Islet precursor cell (in vitro differentiated cells): ENCODE results near the gene PRDM11.
A peak's percentile ranks its signal among the peaks of the same experiment; 100 is the strongest.

ENCODE experiments used
- DNase-seq: peaks from one replicate; pipeline ENCODE4 v3.0.0-alpha.2; 2018

PRDM11 gene

DNA sequence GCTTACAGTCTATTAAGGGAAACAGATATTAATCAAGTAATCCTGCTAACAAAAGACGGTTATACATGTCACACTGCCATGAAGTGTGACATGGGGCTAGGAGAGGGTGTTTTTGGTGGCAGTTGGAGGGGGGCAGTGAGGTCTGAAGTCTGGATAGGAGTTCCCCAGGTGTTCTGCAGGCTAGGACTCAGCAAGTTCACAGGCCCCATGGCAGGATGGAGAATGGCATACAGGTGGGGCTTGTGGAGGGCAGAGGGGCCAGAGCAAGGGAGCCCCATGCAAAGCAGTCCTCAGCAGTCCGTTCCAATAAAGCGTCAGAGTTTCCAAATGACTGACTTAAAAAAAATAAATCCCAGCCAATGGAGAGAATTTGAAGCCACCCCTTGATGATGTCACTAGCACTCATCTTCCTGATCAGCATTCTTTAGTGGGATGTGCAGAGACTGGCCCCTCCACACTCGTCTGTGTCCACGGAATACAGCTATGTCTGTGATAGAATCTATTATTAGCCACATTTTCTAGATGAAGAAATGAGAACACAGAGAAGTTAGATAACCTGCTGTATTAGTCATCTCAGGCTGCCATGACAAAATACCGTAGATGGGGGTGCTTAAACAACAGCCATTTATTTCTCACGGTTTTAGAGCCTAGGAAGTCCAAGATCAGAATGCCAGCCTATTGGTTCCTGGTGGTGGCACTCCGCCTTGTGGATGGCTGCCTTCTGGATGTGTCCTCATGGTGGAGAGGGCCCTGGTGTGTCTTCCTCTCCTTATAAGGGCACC is 32.6 kb downstream of the PRDM11 start:
- peak; percentile 40 for DNase-seq

DNA sequence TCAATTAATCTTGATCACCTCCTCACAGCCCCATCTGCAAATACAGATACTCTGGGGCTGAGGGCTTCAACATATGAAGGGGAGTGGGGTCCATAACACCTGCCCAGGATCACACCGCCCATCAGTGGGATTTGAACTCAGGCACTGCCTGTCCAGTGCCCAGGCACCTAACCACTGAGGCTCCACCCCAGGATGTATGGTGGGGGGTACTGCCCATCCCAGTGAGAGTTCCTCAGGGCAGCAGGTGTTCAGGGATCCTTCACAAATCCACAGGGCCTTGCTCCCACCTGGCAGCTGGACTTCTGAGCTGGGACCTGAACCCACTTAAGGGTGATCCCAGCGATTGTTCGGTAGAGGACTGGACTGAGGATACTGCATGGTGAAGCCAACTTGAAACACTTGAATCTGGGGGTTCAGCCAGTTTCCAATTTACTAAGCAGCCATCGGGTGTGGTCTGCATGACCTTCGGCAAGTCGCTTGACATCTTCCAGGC is 33.3 kb downstream of the PRDM11 start:
- DNase-seq, result no peak

- peak; percentile 75 for DNase-seq
These were observed 33.9 kb downstream of the PRDM11 start for GRCh38 chr11:45180179-45180847.

- DNase-seq, result peak; percentile 74
These were observed 34.4 kb downstream of the PRDM11 start for GRCh38 chr11:45180848-45181192.

GRCh38 chr11:45181193-45181888 is 34.9 kb downstream of the PRDM11 start:
- DNase-seq, result peak; percentile 54

- DNase-seq, result peak; percentile 43
These were observed 35.6 kb downstream of the PRDM11 start for GRCh38 chr11:45181889-45182550.

DNA sequence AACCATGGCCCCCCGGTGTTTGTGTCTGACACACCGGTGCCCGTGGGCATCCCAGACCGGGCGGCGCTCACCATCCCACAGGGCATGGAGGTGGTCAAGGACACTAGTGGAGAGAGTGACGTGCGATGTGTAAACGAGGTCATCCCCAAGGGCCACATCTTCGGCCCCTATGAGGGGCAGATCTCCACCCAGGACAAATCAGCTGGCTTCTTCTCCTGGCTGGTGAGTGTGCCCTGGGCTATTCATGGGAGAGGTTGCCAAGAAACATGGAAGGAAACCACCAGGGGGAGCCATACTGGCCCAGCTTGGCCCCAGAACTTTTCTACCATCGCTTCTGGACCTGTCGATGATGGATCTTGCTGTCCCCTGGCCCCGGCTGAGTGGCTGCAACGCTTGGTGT is 36.5 kb downstream of the PRDM11 start:
- peak; percentile 47 for DNase-seq

DNA sequence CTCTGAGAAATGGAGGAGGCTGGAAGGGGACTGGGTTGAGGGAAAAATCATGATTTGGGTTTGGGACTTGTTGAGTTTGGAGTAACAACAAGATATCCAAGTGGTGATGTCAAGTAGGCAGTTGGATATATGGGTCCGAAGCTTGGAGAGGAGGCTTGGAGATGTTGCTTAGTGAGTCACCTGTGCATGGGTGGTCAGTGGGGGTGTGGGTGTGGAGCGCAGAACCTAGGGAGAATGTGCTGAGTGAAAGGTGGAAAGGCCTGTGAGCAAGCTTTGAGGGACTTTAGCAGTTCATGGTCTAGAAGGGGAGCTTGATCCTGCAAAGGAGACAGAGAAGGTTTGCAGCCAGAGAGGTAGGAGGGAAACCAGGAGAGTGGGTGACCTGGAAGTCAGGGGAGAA is 38.2 kb downstream of the PRDM11 start:
- DNase-seq, result peak; percentile 43

DNA sequence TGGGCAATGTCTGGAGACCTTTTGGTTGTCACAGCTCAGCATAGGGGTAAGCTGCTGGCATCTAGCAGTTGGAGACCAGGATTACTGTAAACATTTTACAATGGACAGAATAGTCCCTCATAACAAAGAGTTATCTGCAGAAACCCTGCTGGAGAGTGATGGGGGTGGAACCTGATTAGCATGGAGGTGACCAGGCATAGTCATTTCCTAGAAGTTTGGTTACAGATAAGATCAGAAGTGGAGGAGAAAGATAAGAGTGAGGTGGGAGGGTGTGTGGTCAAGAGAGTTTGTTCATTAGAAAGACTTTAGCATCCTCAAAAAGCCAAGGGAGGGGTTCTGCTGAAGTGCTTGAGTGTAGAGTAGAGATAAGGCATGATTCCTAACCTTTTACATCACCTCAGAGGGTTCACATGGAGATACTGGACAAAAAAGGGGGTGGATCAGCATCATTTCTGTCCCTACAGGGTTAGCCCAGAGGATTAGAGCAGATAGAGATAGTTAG is 38.8 kb downstream of the PRDM11 start:
- peak; percentile 40 for DNase-seq

DNA sequence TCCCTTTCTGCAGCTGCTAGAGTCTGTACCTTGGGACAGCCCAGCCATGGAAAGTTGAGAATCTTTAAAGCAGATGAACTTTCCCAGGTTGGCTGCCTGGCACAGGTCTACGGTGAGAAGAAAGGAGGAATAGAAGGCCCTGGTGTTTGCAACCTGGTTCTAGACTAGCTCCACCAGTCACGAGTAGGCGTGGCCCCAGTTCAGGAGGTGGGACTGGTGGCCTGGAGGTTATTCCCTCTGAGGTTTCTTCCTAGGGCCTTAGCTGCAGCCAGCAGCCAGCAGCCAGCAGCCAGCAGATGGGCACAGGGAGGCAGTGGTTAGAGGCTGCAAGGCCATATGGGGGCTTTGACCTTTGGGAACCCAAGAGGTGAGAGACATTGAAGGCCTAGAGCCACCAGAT is 40.9 kb downstream of the PRDM11 start:
- DNase-seq, result peak; percentile 42

DNA sequence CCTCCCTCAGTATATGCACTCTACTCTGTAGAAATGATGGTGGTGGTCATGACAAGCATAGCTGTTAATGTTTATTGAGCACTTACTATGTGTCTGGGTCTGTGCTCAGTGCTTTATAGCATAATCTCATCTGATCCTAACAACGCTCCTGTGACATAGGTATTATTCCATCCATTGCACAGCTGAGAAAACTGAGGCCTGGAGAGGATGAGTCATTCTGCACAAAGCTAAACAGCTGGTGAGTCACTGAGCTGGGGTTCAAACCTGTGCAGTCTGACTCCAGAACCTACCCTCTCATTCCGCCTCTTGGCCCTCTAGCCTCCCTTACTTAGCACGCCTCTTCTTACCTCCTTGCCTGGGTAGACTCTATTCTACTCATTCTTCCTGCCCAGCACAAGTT is 41.7 kb downstream of the PRDM11 start:
- no peak for DNase-seq

DNA sequence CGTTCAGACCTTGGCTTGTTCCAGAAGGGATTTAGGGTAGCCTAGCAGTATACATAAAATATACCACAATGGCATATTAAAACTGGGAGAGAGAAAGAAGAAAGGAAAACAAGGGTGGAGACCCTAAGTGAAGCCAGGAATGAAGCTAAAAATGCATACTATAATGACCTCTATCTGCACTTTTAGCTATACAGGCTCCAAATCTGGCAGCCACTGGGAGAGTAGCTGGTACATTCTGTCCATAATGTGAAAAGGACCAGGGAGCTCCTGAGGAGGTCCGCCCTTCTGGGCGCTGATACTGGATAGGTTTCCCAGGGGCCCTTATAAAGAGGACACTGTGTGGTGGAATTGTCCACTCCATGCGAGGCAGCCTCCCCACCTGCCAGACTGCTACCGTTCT is 42.8 kb downstream of the PRDM11 start:
- DNase-seq, result peak; percentile 15

DNA sequence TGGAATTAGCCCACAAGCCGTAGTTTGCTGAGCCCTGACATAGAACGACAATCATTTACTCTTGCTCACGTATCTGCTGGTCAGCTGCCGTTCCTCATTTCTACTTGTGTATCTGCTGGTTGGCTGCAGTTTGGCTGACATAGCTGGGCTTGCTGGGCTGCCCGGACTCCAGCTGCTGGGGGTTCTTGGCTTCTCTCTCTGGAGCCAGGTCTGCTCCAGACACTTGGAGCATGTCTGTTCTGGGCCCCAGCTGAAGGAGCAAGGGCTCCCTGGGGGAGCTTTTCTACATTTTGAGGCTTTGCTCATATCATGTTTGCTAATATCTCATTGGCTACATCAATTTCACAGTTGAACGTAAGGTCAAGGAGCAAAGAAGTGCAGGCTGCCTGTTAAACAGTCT is 47.3 kb downstream of the PRDM11 start:
- peak; percentile 13 for DNase-seq

DNA sequence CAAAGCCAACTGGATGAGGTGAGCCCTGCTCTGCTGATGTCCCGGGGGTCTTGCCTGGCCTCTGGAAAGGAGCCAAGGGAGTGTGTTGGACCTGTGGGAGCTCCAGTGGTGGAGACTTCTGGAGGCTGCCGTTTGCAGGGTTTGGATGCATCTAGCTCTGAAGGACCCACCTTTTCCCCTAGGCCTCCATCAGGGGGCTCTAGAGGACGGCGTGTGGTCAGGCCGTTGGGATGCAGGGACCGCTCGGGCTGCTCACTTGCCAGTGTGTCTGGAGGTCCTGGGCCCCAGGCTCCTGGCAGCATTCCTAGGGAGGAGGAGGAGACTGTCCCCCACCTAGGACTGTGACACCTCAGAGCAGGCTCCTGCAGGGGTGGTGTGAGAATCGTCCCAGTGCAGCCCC is 58.3 kb downstream of the PRDM11 start:
- DNase-seq, result no peak

GRCh38 chr11:45205978-45206377 is 59.5 kb downstream of the PRDM11 start:
- DNase-seq, result no peak

GRCh38 chr11:45208135-45208534 is 61.7 kb downstream of the PRDM11 start:
- DNase-seq, result no peak

DNA sequence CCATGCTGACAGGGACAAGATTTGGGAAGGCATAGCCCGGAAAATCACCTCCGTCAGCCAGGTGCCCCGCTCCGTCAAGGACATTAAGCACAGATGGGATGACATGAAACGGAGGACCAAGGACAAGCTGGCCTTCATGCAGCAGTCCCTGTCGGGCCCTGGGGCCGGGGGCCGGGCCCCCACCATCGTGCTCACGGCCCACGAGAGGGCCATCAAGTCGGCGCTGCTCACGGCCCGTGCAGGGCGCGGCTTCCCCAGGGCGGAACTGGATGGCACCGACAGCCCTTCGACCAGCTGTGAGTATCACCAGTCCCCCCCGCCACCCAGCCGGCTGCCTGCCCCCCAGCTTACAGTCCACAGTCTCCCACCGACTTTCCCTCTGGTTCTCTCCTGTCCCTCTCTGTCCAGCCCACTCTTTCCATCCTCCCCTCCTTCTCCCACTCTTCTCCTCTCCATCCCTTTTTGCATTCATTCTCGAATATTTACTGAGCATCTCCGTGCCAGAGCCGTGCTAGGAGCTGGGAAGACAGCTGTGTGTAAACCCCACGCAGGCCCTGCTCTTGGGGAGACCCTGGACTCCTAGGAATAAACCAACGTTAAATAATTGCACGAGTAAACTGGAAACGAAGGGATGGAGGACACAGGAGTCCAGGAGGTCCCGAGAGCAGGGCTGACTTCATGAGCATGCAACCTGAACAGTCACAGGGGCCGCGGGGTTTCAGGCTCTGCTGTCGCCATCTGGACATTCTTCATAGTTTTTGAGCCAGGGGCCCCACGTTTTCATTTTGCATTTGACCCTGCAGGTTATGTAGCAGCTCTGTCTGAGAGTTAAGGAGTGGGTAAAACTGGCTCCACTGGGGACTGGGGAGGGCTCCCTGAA is 62.8 kb downstream of the PRDM11 start:
- no peak for DNase-seq

GRCh38 chr11:45209891-45210699 is 63.7 kb downstream of the PRDM11 start:
- DNase-seq, result no peak

- no peak for DNase-seq
These were observed 64.4 kb downstream of the PRDM11 start for GRCh38 chr11:45210846-45211245.

DNA sequence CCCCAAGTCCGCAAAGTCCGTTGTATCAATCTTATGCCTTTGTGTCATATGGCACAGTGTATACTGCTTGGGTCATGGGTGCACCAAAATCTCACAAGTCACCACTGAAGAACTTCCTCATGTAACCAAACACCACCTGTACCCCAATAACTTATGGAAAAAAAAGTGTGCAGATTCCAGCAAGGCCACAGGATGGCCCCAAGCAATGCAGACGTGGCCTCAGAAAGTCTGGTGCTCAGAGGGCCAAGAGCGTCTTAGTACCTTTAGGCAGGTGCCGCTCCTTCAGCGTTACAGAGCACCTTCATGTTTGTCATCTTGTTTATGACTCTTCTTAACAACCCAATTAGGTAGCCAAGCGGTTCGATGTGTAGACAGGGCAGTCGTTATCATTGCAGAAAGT is 65.3 kb downstream of the PRDM11 start:
- no peak for DNase-seq
